Myocyte (in vitro differentiated cells): ENCODE measurements around the gene PKN1. TPM values are rescaled to one million over a fixed set of nuclear protein-coding genes. Genes with fewer than 3 reads are reported as not detected.
A peak's percentile ranks its signal among the peaks of the same experiment; 100 is the strongest.
"Not testable (repeated sequence)": the region's sequence is repeated elsewhere in the genome, so short reads cannot be mapped to it uniquely, and the experiment has no call there.

Source experiments
- DNase-seq: peaks from one replicate; pipeline ENCODE4 v3.0.0-alpha.2; 2012; ENCODE audit warnings: low read depth
- polyA plus RNA-seq: library from polyadenylated mRNA; unstranded; fragments of >200 nt; gene quantifications from one replicate; pipeline ENCODE4 v1.2.1, GENCODE V29; 2012; ENCODE audit warnings: missing spikeins
- total RNA-seq: library from RNA; depleted of rRNA; stranded (reverse); fragments of >200 nt; gene quantifications from 2 replicates; pipeline ENCODE4 v1.2.3, GENCODE V29; 2014

The PKN1 gene
- 91.8 and 94.9 TPM in 2 replicates for total RNA-seq
- 124 TPM for polyA plus RNA-seq

DNA sequence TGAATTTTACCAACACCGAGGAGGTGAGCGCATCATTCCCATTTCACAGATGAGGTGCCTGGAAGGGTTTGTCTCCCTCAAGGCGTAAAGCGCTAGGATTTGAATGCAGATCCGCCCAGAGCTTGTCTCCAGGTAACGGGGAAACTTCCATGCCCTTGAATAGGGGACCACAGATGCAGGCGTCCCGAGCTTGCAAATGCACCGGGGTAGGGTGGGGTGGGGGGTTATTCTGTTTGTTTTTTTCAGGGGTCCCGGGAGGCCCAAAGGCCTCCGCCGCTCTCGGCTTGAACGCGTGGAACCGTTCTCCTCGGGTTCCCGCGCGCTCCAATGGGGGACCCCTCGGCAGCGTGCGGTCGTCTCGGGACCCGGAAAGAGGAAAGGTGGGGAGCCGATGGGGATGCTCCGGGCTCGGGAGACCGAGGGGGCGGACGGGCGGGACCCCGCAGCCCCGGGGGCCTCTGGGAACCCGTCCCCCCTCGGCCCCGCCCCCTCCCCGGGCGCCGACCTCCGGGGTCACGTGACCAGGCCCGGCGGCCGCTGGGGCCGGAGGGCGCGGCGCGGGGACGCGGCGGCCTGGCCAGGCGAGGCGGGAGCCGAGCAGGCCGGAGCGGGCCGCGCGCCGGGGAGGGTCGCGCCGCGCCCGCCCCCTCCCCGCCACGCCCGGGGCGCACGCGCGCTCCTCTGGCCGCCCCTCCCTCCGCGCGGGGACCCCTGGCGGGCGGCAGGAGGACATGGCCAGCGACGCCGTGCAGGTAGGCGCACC lies at the start of gene PKN1:
Gene PKN1 (plus strand): TSS at position 516 of the 763 bp plus-strand sequence. CDS start 216 bp downstream, at position 732.
- DNase-seq: peak; percentile 58

DNA sequence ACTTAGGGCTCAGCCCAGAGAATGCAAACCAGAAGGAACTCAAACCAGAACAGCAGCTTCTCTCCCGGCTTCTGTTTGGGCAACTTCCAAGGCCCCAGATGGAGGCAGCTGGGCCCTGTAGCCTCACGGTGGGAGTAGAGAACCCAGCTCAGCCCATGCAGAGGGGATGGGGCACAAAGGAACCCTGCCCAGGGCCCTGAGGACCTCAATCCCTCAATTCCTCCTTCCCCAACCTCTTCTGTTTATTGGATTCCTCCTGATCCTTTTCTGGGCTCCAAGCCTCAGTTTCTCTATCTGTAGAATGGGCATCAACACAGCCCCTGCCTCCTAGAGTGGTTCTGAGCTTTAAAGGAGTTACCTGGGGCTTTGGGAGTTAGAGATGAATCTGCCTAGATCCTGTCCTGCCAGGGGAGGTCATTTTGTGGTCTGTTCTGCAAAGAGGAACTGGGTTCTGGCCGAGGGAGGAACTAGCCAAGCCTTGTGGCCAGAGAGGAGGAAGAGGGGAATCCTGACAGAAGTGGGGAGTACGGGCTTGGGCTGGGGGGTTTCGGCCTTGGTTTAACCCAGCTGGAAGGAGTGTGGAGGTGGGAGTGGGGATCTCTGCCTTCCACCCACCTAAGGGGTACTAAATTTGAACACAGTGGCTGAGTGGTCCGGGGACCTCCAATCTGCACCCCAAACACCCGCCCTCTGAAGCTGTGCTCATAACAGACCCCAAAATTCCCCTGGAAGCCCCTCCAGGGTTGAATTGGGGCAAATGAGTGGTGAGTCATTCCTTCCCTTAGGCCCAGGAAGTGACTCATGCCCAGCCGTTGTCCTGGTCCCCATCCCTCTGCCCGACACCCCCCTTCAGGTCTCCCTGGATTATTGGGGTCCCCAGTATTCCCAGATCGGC lies 49.2 kb upstream of the PKN1 start:
- peak; percentile 49 for DNase-seq

DNA sequence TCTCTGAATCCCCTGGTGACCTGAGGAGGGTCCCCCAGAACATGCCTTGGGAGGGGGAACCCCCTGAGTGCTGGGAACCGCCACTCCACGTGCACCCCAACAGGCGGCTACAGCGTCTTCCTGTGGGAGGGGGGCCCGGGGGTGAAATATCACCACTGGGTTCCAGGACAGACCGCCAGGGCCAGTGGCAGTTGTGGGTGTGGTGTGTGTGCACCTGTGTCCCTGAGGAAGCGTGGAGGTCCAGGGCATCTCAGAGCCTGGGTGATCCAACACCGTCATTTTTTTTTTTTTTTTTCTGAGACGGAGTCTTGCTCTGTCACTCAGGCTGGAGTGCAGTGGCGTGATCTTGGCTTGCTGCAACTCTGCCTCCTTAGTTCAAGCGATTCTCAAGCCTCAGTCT lies 47.6 kb upstream of the PKN1 start:
- no peak for DNase-seq

DNA sequence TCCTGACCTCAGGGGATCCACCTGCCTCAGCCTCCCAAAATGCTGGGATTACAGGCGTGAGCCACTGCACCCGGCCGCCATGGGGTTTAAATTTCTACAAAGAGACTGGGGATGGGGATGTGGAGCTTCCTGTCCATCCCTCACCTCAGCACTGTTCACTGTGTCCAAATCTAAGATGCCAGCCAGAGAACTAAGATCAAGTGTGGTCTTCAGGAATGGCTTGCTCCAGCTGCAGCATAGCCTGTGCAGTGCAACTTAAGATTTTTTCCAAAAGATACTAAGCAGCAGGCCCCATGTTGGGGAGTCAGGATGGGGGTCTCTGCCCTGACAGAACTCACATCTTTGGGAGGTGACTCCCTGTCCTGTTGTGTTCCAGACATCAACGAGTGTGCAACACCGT lies 42.6 kb upstream of the PKN1 start:
- DNase-seq: no peak

DNA sequence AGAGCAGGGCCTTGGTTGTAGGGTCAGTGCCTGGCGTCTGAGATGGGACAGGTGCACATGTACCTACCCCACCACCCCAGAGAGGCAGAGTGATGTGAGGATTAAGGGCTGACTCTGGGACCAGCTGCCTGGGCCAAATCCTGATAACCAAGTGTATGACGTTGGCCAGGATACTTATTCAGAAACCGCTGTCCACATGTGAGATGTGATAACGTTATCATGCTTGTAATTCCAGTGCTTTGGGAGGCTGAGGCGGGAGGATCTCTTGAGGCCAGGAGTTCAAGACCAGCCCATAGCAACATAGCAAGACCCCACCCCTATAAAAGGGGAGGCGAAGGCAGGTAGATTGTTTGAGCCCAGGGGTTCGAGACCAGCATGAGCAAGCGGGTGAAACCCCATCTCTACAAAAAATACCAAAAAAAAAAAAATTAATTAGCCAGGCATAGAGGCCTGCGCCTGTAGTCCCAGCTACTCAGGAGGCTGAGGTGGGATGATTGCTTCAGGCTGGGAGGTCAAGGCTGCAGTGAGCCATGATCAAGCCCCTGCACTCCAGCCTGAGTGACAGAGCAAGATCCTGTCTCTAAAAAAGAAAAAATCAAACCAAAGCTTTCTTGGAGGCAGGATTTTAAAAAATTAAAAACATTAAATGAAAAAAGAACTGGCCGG lies 41.8 kb upstream of the PKN1 start:
- DNase-seq: no peak

DNA sequence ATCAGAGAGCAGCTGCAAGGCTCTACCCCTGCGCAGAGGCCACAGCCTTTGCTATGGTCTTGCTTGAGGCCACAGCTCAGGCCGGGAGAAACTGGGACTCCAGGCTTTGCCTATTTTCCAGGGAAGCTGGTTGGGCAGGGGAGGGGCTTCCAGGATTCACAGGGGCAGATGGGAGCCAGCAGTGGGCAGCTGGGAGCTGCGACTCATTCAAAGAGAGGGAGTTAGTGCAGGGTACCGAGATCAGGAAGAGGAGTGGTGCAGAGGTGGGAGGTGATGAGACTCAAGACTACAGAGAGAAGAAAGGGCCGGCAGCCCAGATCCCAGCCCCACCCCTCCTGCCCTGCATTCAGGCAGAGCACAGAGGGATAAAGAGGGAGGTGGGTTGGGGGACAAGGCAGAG lies 39.8 kb upstream of the PKN1 start:
- no peak for DNase-seq

DNA sequence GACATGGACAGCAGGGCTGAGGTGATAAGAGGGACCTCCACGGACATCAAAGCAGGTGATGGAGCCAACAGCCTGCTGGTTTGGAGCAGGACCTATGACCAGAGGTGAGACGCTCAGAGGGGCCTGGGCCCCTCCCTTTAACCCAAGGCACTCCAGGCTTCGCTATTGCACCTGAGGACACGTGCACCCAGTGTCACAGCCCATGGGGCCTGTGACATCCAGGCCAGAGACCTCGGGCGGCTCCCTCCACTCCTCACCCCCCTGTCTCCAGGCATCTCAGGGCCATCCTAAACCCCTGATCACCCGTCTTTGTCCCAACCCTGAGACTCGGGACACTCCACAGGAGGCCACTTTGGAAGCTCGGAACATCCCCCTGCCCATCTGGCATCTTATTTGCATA lies 38.9 kb upstream of the PKN1 start:
- DNase-seq: no peak

DNA sequence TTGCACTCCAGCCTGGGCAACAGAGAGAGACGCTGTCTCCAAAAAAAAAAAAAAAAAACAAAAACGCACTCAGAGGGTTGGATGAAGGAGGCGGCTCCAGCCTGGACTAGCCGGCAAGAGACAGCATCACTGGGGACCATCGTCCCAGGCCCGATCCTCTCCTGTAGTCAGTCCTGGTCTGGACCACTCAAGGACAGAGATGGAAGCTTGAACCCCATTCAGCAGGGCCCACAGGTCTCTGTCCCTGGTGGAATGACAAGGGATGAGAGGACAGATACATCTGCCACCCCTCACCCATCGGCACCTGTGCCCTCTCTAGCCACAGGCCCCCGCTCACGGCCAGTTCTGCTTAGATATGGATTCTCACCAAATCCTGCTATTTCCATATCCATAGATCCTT lies 37.8 kb upstream of the PKN1 start:
- DNase-seq: no peak

DNA sequence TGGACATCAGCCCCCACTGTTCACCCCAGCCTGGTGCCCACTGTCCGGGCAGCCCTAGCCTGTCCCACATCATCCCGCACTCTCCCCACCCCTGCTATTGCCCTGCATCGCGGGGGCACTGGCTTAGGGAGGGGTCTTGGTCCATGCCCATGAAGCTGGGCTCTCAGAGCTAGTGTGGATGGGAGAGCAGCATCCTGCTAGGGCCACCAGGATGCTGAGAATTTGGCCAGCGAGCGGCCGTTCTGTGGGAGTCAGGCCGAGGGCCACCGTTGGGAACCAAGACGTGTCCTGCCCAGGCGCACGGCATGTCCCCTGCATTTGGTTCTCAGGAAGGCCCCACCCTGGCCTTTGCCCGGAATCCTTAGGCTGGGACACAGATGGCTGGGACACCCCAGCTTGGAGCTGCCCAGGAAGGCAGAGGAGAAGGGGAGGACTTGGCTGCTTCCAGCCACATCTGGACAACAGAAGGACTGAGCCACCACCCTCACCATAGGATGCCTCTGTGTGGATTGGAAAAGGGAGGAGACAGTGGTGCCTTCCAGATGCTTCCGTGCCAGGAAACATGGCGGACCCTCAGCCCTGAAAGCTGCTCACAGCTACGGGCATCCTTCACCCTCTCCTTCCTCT lies 37.3 kb upstream of the PKN1 start:
- no peak for DNase-seq

DNA sequence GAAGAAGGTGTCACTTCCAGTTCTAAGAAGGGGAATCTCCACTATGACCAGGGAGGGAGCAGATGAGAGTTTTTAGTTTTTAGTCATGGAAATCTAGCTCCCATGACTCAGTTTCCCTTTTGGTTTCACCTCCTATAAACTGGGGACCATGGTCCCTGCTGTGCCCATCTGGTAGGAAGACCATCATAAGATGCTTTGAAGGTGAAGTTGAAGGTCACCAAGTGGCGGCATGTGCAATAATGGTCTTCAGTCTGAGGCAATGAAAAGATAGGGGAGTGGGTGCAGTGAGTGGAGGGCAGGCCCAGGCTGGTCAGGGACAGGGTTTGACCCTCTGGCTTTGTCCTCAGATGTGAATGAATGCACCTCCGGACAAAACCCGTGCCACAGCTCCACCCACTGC lies 36.4 kb upstream of the PKN1 start:
- not testable (repeated sequence) for DNase-seq

DNA sequence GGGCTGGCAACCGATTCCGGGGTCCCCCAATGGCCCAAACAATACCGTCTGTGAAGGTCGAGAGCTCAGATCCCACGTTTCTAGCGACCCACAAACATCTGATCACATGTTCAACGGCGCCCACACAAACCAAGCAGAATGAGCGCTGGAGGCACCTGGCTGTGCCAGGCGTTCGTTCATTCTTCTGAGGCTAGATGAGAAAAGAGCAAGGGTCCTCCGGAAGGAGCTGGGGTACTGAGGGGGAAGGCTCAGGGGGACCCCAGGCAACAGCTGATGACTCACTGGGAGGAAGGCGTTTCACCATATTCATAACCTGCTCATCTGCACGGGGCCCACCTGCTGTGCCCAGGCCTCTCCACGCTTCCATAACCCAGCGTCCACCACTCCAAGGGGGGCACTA lies 35.9 kb upstream of the PKN1 start:
- DNase-seq: not testable (repeated sequence)

DNA sequence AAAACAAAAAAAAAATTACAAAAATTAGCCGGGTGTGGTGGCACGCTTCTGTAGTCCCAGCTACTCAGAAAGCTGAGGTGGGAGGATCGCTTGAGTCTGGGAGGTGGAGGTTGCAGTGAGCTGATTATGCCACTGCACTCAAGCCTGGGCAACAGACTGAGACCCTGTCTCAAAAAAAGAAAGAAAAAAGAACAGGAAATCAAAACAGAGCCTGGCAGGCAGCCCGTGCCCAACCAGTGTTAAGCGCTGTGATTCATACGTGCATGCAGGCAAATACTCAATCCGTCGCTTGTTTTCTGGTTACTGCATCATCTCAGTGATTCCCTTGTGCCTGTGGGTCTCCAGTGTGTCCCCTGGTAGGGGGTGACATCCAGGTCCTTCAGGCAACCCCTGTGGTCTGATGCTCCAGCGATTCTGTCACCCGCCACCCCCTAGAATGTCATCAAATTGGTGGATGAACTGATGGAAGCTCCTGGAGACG lies 32.1 kb upstream of the PKN1 start:
- no peak for DNase-seq

DNA sequence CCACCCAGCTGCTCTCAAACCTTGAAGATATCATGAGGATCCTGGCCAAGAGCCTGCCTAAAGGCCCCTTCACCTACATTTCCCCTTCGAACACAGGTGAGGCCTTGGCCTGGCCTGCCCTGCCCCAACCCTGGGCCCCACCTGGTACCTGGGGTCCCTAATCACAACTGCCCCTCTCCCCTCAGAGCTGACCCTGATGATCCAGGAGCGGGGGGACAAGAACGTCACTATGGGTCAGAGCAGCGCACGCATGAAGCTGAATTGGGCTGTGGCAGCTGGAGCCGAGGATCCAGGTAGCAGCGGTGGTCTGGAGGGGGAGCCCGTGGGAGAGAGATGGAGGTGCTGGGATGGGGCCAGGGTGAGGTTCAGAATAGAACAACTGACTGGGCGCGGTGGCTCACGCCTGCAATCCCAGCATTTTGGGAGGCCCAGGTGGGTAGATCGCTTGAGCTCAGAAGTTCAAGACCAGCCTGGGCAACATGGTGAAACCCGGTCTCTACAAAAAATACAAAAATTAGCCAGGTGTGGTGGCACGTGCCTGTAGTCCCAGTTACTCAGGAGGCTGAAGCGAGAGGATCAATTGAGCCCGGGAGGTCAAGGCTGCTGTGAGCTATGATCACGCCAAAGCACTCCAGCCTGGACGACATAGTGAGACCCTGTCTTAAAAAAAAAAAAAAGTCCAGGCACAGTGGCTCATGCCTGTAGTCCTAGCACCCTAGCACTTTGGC lies 31.5 kb upstream of the PKN1 start:
- no peak for DNase-seq

DNA sequence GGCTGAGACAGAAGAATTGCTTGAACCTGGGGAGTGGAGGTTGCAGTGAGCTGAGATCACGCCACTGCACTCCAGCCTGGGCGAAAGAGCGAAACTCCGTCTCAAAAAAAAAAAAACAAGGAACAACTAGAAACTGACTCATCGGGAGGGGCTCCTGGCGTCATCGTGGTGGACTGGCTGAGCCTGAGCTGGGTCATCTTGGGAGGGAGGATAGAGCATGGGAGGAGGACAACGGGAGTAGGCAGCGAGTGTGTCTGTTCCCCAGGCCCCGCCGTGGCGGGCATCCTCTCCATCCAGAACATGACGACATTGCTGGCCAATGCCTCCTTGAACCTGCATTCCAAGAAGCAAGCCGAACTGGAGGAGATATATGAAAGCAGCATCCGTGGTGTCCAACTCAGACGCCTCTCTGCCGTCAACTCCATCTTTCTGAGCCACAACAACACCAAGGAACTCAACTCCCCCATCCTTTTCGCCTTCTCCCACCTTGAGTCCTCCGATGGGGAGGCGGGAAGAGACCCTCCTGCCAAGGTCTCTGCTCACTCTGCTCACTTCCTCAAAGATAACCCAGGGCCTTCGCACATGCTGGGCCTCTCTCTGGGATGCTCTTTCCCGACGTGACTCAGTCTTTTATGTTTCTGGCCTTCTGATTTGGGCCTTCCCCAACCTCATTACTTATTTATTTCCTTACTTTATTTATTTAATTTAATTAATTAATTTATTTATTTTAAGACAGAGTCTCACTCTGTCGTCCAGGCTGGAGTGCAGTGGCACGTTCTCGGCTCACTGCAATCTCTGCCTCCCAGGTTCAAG lies 30.6 kb upstream of the PKN1 start:
- DNase-seq: peak; percentile 26

DNA sequence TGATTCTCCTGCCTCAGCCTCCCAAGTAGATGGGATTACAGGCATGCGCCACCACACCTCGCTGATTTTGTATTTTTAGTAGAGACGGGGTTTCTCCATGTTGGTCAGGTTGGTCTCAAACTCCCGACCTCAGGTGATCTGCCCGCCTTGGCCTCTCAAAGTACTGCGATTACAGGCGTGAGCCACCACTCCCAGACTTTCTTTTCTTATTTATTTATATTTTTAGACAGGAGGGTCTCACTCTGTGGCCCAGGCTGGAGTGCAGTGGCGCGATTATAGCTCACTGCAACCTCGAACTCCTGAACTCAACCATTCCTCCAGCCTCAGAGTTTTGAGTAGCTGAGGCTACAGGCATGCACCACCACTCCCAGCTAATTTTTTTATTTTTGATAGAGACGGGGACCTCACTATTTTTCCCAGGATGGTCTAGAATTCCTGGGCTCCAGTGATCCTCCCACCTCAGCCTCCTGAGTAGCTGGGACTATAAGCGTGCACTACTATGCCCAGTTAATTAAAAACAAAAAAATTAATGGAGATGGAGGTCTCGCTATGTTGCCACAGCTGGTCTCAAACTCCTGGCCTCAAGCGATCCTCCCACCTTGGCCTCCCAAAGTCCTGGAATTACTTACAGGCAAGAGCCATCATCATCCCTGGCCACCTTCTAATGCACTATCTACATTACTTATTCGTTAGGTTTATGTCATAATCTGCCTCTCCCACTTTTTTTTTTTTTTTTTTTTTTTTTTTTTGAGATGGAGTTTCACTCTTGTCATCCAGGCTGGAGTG lies 29.8 kb upstream of the PKN1 start:
- DNase-seq: not testable (repeated sequence)

DNA sequence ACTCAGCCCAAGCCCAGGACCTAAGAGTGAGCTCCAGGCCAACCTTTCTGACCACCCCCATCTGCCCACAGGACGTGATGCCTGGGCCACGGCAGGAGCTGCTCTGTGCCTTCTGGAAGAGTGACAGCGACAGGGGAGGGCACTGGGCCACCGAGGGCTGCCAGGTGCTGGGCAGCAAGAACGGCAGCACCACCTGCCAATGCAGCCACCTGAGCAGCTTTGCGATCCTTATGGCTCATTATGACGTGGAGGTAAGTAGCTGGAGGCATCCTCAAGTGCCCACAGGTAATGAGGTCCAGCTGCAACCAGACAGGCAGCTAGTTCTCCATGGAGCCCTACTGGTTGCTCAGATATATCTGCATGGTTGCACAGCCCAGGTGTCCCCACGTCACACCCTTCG lies 28.8 kb upstream of the PKN1 start:
- DNase-seq: no peak

DNA sequence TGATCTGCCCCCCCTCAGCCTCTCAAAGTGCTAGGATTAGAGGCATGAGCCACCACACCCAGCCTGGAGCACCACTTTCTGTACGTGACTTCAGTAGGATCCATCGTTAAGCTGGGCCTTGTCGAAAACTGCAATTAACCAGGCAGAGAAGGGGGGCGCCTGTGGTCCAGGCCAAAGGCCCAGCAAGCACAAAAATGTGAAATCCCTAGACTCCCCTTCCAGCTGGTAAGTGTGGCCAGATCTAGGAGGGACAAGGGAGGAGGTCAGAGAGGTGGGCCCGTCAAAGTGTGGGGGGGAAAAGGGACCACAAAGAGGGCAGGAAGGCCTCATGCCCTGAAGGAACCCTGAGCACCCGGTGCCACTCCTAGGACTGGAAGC lies 27.7 kb upstream of the PKN1 start:
- no peak for DNase-seq

DNA sequence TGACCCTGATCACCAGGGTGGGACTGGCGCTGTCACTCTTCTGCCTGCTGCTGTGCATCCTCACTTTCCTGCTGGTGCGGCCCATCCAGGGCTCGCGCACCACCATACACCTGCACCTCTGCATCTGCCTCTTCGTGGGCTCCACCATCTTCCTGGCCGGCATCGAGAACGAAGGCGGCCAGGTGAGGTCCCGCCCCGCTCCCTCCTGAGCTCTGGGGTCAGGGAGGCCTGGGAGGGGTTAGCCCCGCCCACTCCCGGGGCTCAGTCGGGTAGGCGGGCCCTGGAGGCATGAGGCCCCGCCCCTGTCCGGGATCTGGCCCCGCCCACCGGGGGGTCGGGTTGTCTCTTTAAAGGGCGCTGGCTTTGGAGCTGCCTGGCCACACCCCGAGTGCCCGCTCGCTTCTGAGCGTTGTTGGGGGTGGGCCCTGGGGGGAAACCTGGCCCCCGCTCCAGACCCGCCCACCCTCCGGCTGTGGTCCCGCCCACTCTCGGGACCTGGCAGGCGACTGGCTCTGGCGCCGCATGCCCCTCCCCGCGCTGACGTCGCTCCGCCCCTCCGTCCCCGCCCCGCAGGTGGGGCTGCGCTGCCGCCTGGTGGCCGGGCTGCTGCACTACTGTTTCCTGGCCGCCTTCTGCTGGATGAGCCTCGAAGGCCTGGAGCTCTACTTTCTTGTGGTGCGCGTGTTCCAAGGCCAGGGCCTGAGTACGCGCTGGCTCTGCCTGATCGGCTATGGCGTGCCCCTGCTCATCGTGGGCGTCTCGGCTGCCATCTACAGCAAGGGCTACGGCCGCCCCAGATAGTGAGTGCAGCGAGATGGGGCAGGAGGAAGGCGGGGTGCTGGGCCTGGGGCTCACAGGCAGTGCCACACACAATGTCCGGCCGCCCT lies 27.1 kb upstream of the PKN1 start:
- peak; percentile 21 for DNase-seq
